Neural progenitor cell (in vitro differentiated cells): ENCODE data around the gene MKNK1.

Experiments
- EZH2 ChIP-seq: fragments of 200-600 bp; sonication (generic); IDR thresholded peaks from 2 replicates; pipeline ENCODE4 v1.6.1; 2017; ENCODE audit warnings: antibody characterized with exemption, mild to moderate bottlenecking, moderate library complexity
- EZH2phosphoT487 ChIP-seq: fragments of 200-600 bp; sonication (generic); IDR thresholded peaks from 2 replicates; pipeline ENCODE4 v1.6.1; 2017; ENCODE audit warnings: antibody characterized with exemption
- TF ChIP-seq, protein P1 (sequence below): fragments of 200-600 bp; sonication (generic); IDR thresholded peaks from 2 replicates; pipeline ENCODE4 v1.5.1; 2017; ENCODE audit warnings: antibody characterized with exemption, mild to moderate bottlenecking

- TF ChIP-seq, protein P1, sequence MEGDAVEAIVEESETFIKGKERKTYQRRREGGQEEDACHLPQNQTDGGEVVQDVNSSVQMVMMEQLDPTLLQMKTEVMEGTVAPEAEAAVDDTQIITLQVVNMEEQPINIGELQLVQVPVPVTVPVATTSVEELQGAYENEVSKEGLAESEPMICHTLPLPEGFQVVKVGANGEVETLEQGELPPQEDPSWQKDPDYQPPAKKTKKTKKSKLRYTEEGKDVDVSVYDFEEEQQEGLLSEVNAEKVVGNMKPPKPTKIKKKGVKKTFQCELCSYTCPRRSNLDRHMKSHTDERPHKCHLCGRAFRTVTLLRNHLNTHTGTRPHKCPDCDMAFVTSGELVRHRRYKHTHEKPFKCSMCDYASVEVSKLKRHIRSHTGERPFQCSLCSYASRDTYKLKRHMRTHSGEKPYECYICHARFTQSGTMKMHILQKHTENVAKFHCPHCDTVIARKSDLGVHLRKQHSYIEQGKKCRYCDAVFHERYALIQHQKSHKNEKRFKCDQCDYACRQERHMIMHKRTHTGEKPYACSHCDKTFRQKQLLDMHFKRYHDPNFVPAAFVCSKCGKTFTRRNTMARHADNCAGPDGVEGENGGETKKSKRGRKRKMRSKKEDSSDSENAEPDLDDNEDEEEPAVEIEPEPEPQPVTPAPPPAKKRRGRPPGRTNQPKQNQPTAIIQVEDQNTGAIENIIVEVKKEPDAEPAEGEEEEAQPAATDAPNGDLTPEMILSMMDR: no peak
- TF ChIP-seq EZH2phosphoT487 (no peak), EZH2 (no peak)
Observed at GRCh38 chr1:46611691-46612221, 7.7 kb upstream of the MKNK1 start.
